ENCODE results near the gene OR4D1.

Gene OR4D1

GRCh38 chr17:58195518-58196123 lies 47.4 kb downstream of the OR4D1 start:
- DNase-seq, result no peak

- DNase-seq, result no peak
Measured at GRCh38 chr17:58196610-58197009, 48.4 kb downstream of the OR4D1 start.

GRCh38 chr17:58200024-58200633 lies 51.9 kb downstream of the OR4D1 start:
- DNase-seq, result no peak

GRCh38 chr17:58202859-58203258 lies 54.7 kb downstream of the OR4D1 start:
- DNase-seq, result no peak

- DNase-seq, result no peak
Measured at GRCh38 chr17:58204796-58205195, 56.6 kb downstream of the OR4D1 start.

- DNase-seq, result no peak
Measured at GRCh38 chr17:58205936-58206335, 57.8 kb downstream of the OR4D1 start.

- no peak for DNase-seq
Measured at GRCh38 chr17:58207451-58207850, 59.3 kb downstream of the OR4D1 start.

GRCh38 chr17:58208344-58208743 lies 60.2 kb downstream of the OR4D1 start:
- DNase-seq, result no peak
